Endothelial cell of umbilical vein (primary cell): ENCODE measurements around the gene CATSPERD. TPM values are rescaled to one million over a fixed set of nuclear protein-coding genes. Genes with fewer than 3 reads are reported as not detected.

ENCODE experiments used
- BruUV-seq: library from RNA; stranded (reverse); fragments of 400-500 nt; replicated peaks from 2 replicates; lab custom pipeline; 2021; lab: Mats Ljungman, UMichigan
- CTCF ChIA-PET: fragments of 300-600, 350-600 bp; sonication (Branson Sonifier 250); formaldehyde crosslinking; loops from one replicate; lab custom pipeline; 2021; ENCODE audit warnings: antibody characterized with exemption, inconsistent platforms; lab: Charles Lee
- POLR2A ChIA-PET: fragments of 300-600, 350-600 bp; sonication (Branson Sonifier 250); formaldehyde crosslinking; loops from one replicate; lab custom pipeline; 2021; ENCODE audit warnings: antibody characterized with exemption, inconsistent platforms; lab: Charles Lee
- DNase-seq: peaks from one replicate; pipeline ENCODE4 v3.0.0-alpha.2; 2011; ENCODE audit warnings: low read depth, low spot score
- FAIRE-seq: peaks from 2 replicates; lab custom pipeline; 2011; peaks lifted over from hg19 to GRCh38; lab: Jason Lieb, UNC
- H2AFZ ChIP-seq: 2 replicates; pipeline ENCODE4 v1.6.0; 2012; ENCODE audit warnings: low read depth, low read length, control low read depth, inconsistent platforms
- H3K27ac ChIP-seq: 2 replicates; pipeline ENCODE4 v1.5.1; 2011; ENCODE audit warnings: low read depth, mild to moderate bottlenecking, control low read depth, low read length, moderate library complexity; ENCODE audit not compliant: insufficient read depth
- H3K27me3 ChIP-seq, 2 experiments: 2 replicates each; pipeline versions ENCODE4 v1.6.0 to v1.6.1; 2011; ENCODE audit warnings: low read length in 2 of 2, mixed read lengths in 1 of 2; ENCODE audit not compliant: control insufficient read depth in 2 of 2, insufficient read depth in 2 of 2
- H3K36me3 ChIP-seq, 2 experiments: 2 replicates in 1 of 2; 3 replicates in 1 of 2; pipeline ENCODE4 v1.5.1; 2011; ENCODE audit warnings: low read length in 2 of 2, mild to moderate bottlenecking in 1 of 2, moderate library complexity in 1 of 2; ENCODE audit not compliant: control insufficient read depth in 2 of 2, insufficient read depth in 2 of 2; ENCODE audit errors: extremely low read depth in 1 of 2
- H3K4me1 ChIP-seq: 3 replicates; pipeline ENCODE4 v1.5.1; 2011; ENCODE audit warnings: mild to moderate bottlenecking, low read length; ENCODE audit not compliant: control insufficient read depth, insufficient read depth; ENCODE audit errors: extremely low read depth
- H3K4me2 ChIP-seq: 2 replicates; pipeline ENCODE4 v1.6.1; 2011; ENCODE audit warnings: low read length, control low read depth, mixed read lengths; ENCODE audit not compliant: insufficient read depth
- H3K4me3 ChIP-seq, 3 experiments: fragments of 200-600 bp in 1 of 3; sonication (generic), shearing (Covaris generic) in 1 of 3; replicated peaks in 1 of 3; 2 replicates each; pipeline ENCODE4 v1.5.1; 2011 to 2016; ENCODE audit warnings: control low read depth in 3 of 3, low read length in 3 of 3, mild to moderate bottlenecking in 2 of 3, inconsistent platforms in 1 of 3, low read depth in 1 of 3, moderate library complexity in 1 of 3; ENCODE audit not compliant: insufficient read depth in 1 of 3
- H3K79me2 ChIP-seq: 2 replicates; pipeline ENCODE4 v1.6.0; 2012; ENCODE audit warnings: low read length, inconsistent platforms; ENCODE audit not compliant: control insufficient read depth, insufficient read depth
- H3K9ac ChIP-seq: replicated peaks from 2 replicates; pipeline ENCODE3; 2011; ENCODE audit warnings: low read length, control low read depth; ENCODE audit not compliant: insufficient read depth; ENCODE audit errors: extremely low read depth
- H3K9me1 ChIP-seq: replicated peaks from 3 replicates; pipeline ENCODE4 v1.6.0; 2011; ENCODE audit warnings: mild to moderate bottlenecking, low read length; ENCODE audit not compliant: control insufficient read depth, insufficient read depth; ENCODE audit errors: extremely low read depth
- H3K9me3 ChIP-seq: replicated peaks from 2 replicates; pipeline ENCODE4 v1.5.1; 2012; ENCODE audit warnings: low read length, inconsistent platforms; ENCODE audit not compliant: control insufficient read depth, insufficient read depth
- H4K20me1 ChIP-seq: replicated peaks from 2 replicates; pipeline ENCODE3; 2011; ENCODE audit warnings: mild to moderate bottlenecking, low read length; ENCODE audit not compliant: control insufficient read depth, insufficient read depth; ENCODE audit errors: extremely low read depth
- CTCF ChIP-seq, 2 donors: IDR thresholded peaks; 1 replicate in 1 of 2; 2 replicates in 1 of 2; pipeline ENCODE4 v1.5.1; 2011; ENCODE audit warnings: low read length in 2 of 2, mild to moderate bottlenecking in 2 of 2, moderate library complexity in 2 of 2, control low read depth in 1 of 2, inconsistent platforms in 1 of 2, low read depth in 1 of 2; ENCODE audit not compliant: insufficient read depth in 1 of 2; ENCODE audit errors: extremely low read depth in 1 of 2
- EZH2 ChIP-seq: IDR thresholded peaks from 2 replicates; pipeline ENCODE4 v1.6.1; 2012; ENCODE audit warnings: borderline replicate concordance, low read depth, mild to moderate bottlenecking, moderate library complexity, low read length, inconsistent platforms; ENCODE audit not compliant: severe bottlenecking
- FOS ChIP-seq: IDR thresholded peaks from 2 replicates; pipeline ENCODE4 v1.6.1; 2011; ENCODE audit warnings: mild to moderate bottlenecking, low read length, moderate library complexity, borderline replicate concordance; ENCODE audit not compliant: insufficient read depth
- GATA2 ChIP-seq: IDR thresholded peaks from 2 replicates; pipeline ENCODE4 v1.7.0; 2011; ENCODE audit warnings: low read depth, mild to moderate bottlenecking, moderate library complexity, mixed read lengths, low read length; ENCODE audit not compliant: insufficient read length, insufficient read depth
- JUN ChIP-seq: IDR thresholded peaks from 2 replicates; pipeline ENCODE4 v1.6.1; 2011; ENCODE audit warnings: borderline replicate concordance, low read depth; ENCODE audit not compliant: insufficient read length, insufficient read depth
- MAX ChIP-seq: IDR thresholded peaks from 2 replicates; pipeline ENCODE4 v1.6.1; 2011; ENCODE audit not compliant: insufficient read depth, insufficient read length
- MYC ChIP-seq: IDR thresholded peaks from one replicate; pipeline ENCODE4 v1.6.1; 2011; ENCODE audit warnings: mild to moderate bottlenecking, low read depth, low read length
- POLR2A ChIP-seq: IDR thresholded peaks from 2 replicates; pipeline ENCODE4 v1.6.1; 2012; ENCODE audit warnings: low read depth, mild to moderate bottlenecking, control low read depth, low read length
- POLR2AphosphoS5 ChIP-seq: IDR thresholded peaks from 2 replicates; pipeline ENCODE4 v1.6.1; 2012; ENCODE audit warnings: low read depth, mild to moderate bottlenecking, control low read depth, low read length, moderate library complexity; ENCODE audit not compliant: insufficient read depth
- dilution Hi-C: fragments of 300-500 bp; cut with MboI; formaldehyde crosslinking; loops from one replicate; pipeline ENCODE4 v1.15.0; 2019; ENCODE audit warnings: low sequenced_read_pairs; ENCODE audit not compliant: extremely low pct_ligation_motif_present
- intact Hi-C: fragments of 100-400 bp; cut with micrococcal nuclease; formaldehyde crosslinking; loops from one replicate; pipeline ENCODE4 v1.10.0; 2022
- polyA plus RNA-seq, 4 experiments: library from polyadenylated mRNA; depleted of rRNA in 3 of 4; stranded (reverse) in 3 of 4; unstranded in 1 of 4; fragments of >200 nt; gene quantifications; 2 replicates each; pipeline versions ENCODE4 v1.2.1 to v1.2.3, GENCODE V29; 2011 to 2012; ENCODE audit warnings: missing spikeins in 1 of 4
- total RNA-seq: library from RNA; stranded (reverse); gene quantifications from 2 replicates; pipeline ENCODE4 v1.2.3, GENCODE V29; 2021

The CATSPERD gene
- total and polyA plus RNA-seq, 2 donors (not counting 3 experiments of a cell fraction or from before 2014, with no cell fraction given) = not detected

GRCh38 chr19:5827891-5828660 is 107.6 kb downstream of the CATSPERD start:
- peak overlapping the region; percentile 55 for H3K4me2 ChIP-seq
- dilution Hi-C loops = no loop called here
- no peaks in the 10 kb centered on the region for H3K79me2 ChIP-seq
- H3K9me3 ChIP-seq = no peaks in the 10 kb centered on the region
- intact Hi-C loops = loop anchor here (2.0 kb wide), 1 partner anchor 77 kb away; the partner anchor contains the start of gene VMAC
- H3K4me3 ChIP-seq = peak overlapping the region in 2 of 3 experiments; percentile 38 to 60
- BruUV-seq = no TSS peak
- H3K9ac ChIP-seq = peak overlapping the region; percentile 58
- H3K36me3 ChIP-seq = no peaks in the 10 kb centered on the region
- CTCF ChIA-PET = interaction anchor here (0.6 to 3.1 kb wide), 7 partner anchors 20 to 152 kb away, joined by 3 to 42 read pairs (median 3); partner anchors contain the start of genes DUS3L and NRTN
- DNase-seq (peak; percentile 97), FAIRE-seq (peak; percentile 80)
- POLR2A ChIA-PET = interaction anchor here (0.5 to 3.2 kb wide), 6 partner anchors 20 to 137 kb away, joined by 3 to 14 read pairs (median 3); partner anchors contain the start of genes NDUFA11 and VMAC
- H3K27me3 ChIP-seq = peaks cover 0 to 3% of the 10 kb centered on the region in 2 experiments
- TF ChIP-seq FOS = peak; percentile 68
- TF ChIP-seq EZH2 = no peak
- peak; percentile 25 for TF ChIP-seq MYC
- TF ChIP-seq GATA2 = no peak
- TF ChIP-seq JUN = no peak
- peak; percentile 95 for TF ChIP-seq POLR2A
- peak; percentile 96 for TF ChIP-seq POLR2AphosphoS5
- TF ChIP-seq CTCF (IDR thresholded peaks at IDR 0.05; ENCODE audit: extremely low read depth in 1 of 2, insufficient read depth in 1 of 2, low read depth in 1 of 2, low read length in 2 of 2) = no peak
- no peak for TF ChIP-seq MAX
- H3K27ac ChIP-seq = peak overlapping the region; percentile 36
- no peaks in the 10 kb centered on the region for H3K9me1 ChIP-seq
- H4K20me1 ChIP-seq = no peaks in the 10 kb centered on the region
- peak overlapping the region; percentile 9 for H2AFZ ChIP-seq
- peaks cover 7% of the 10 kb centered on the region for H3K4me1 ChIP-seq

Other genes starting within 250 kb of the CATSPERD start
- gene TINCR, start 152.7 kb upstream of the CATSPERD start, total RNA-seq = not detected in 2 replicates
- 0.01 TPM in 1 of 2 replicates, not detected in the other for gene TINCR, start 152.7 kb upstream of the CATSPERD start, polyA plus RNA-seq
- 83.7 and 85.9 TPM in 2 replicates for gene SAFB2, start 97.9 kb upstream of the CATSPERD start, total RNA-seq
- gene SAFB2, start 97.9 kb upstream of the CATSPERD start, polyA plus RNA-seq = 24.6 and 31.5 TPM in 2 replicates
- gene SAFB, start 97.6 kb upstream of the CATSPERD start, total RNA-seq = 96.8 and 109 TPM in 2 replicates
- 33.1 and 44.7 TPM in 2 replicates for gene SAFB, start 97.6 kb upstream of the CATSPERD start, polyA plus RNA-seq
- 53.0 and 55.3 TPM in 2 replicates for gene MICOS13, start 40.1 kb upstream of the CATSPERD start, total RNA-seq
- 86.1 and 115 TPM in 2 replicates for gene MICOS13, start 40.1 kb upstream of the CATSPERD start, polyA plus RNA-seq
- gene HSD11B1L, start 39.6 kb upstream of the CATSPERD start, total RNA-seq = 4.4 and 5.0 TPM in 2 replicates
- gene HSD11B1L, start 39.6 kb upstream of the CATSPERD start, polyA plus RNA-seq = 9.1 and 10.2 TPM in 2 replicates
- gene RPL36, start 30.3 kb upstream of the CATSPERD start, total RNA-seq = 944 and 1,033 TPM in 2 replicates
- gene RPL36, start 30.3 kb upstream of the CATSPERD start, polyA plus RNA-seq = 835 and 1,084 TPM in 2 replicates
- 95.1 and 95.7 TPM in 2 replicates for gene LONP1, start 491 bp upstream of the CATSPERD start, total RNA-seq
- gene LONP1, start 491 bp upstream of the CATSPERD start, polyA plus RNA-seq = 70.0 and 89.2 TPM in 2 replicates
- 3.4 and 3.6 TPM in 2 replicates for gene PRR22, start 64.1 kb downstream of the CATSPERD start, total RNA-seq
- gene PRR22, start 64.1 kb downstream of the CATSPERD start, polyA plus RNA-seq = 1.4 and 2.0 TPM in 2 replicates
- gene DUS3L, start 70.5 kb downstream of the CATSPERD start, total RNA-seq = 38.9 and 40.8 TPM in 2 replicates
- 25.8 and 29.7 TPM in 2 replicates for gene DUS3L, start 70.5 kb downstream of the CATSPERD start, polyA plus RNA-seq
- 0.30 TPM in 1 of 2 replicates, not detected in the other for gene NRTN, start 84.4 kb downstream of the CATSPERD start, total RNA-seq
- gene NRTN, start 84.4 kb downstream of the CATSPERD start, polyA plus RNA-seq = 0.41 TPM in 2 replicates
- not detected in 2 replicates for gene FUT6, start 119.1 kb downstream of the CATSPERD start, total RNA-seq
- gene FUT6, start 119.1 kb downstream of the CATSPERD start, polyA plus RNA-seq = not detected in 2 replicates
- gene FUT3, start 130.8 kb downstream of the CATSPERD start, total RNA-seq = not detected in 2 replicates
- not detected in 2 replicates for gene FUT3, start 130.8 kb downstream of the CATSPERD start, polyA plus RNA-seq
- not detected in 2 replicates for gene FUT5, start 149.9 kb downstream of the CATSPERD start, total RNA-seq
- not detected in 2 replicates for gene FUT5, start 149.9 kb downstream of the CATSPERD start, polyA plus RNA-seq
- gene NDUFA11, start 183.2 kb downstream of the CATSPERD start, total RNA-seq = 281 and 283 TPM in 2 replicates
- gene NDUFA11, start 183.2 kb downstream of the CATSPERD start, polyA plus RNA-seq = 876 and 1,690 TPM in 2 replicates
- 4.4 and 4.7 TPM in 2 replicates for gene VMAC, start 184.2 kb downstream of the CATSPERD start, total RNA-seq
- 6.9 and 8.9 TPM in 2 replicates for gene VMAC, start 184.2 kb downstream of the CATSPERD start, polyA plus RNA-seq
- 6.1 and 6.9 TPM in 2 replicates for gene CAPS, start 193.6 kb downstream of the CATSPERD start, total RNA-seq
- 8.9 and 11.3 TPM in 2 replicates for gene CAPS, start 193.6 kb downstream of the CATSPERD start, polyA plus RNA-seq